Spleen (tissue), 7 donors: ENCODE data around the gene GABRG3.

ENCODE experiments used
- POLR2A ChIP-seq, 3 donors: fragments of 450-650 bp; IDR thresholded peaks; one replicate each; pipeline ENCODE4 v1.5.1; 2017; ENCODE audit warnings: antibody characterized with exemption in 3 of 3, mild to moderate bottlenecking in 1 of 3
- POLR2AphosphoS5 ChIP-seq, 3 donors: sonication (generic); formaldehyde crosslinking; IDR thresholded peaks; one replicate each; pipeline ENCODE4 v1.5.1; 2017; ENCODE audit warnings: antibody characterized with exemption in 3 of 3
- TF ChIP-seq, protein P1 (sequence below), 11 experiments: fragments of 200-600 bp in 7 of 11; fragments of 450-650 bp in 4 of 11; sonication (generic) in 4 of 11; IDR thresholded peaks in 8 of 11; conservative IDR thresholded peaks in 3 of 11; 1 replicate in 7 of 11; 2 replicates in 4 of 11; pipeline versions ENCODE4 v1.4.0 to v1.8.0; 2016 to 2021; ENCODE audit warnings: antibody characterized with exemption in 11 of 11, inconsistent platforms in 4 of 11, mild to moderate bottlenecking in 1 of 11
- donor health status: DM: no; HTN: no; CAD: no; lungs with moderate emphysema.
- donor health status: DM: no; HTN: no; CAD: no.
- donor health status: DM: no; HTN: no; CAD: no.

DNA sequence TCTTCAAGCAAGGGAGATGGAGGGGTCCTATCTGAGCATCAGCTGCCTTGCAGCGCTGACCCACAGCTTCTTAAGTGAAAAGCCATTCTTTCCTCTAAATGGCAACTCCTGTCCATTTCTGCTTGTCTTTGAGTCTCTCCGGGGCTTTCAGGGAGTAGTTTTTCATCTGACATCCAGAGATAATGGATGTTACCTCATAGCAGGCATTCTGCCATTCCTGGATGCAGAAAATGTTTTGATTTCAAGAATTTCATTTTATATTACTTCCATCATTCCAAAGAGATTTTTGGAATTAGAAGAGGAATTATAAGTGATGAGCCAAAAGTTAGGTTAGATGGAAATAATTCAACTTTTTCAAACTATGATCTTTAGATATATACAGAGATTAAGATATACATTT, 44.9 kb upstream of the GABRG3 start:
- no peak for TF ChIP-seq POLR2A (IDR thresholded peaks at IDR 0.05)
- TF ChIP-seq, protein P1, sequence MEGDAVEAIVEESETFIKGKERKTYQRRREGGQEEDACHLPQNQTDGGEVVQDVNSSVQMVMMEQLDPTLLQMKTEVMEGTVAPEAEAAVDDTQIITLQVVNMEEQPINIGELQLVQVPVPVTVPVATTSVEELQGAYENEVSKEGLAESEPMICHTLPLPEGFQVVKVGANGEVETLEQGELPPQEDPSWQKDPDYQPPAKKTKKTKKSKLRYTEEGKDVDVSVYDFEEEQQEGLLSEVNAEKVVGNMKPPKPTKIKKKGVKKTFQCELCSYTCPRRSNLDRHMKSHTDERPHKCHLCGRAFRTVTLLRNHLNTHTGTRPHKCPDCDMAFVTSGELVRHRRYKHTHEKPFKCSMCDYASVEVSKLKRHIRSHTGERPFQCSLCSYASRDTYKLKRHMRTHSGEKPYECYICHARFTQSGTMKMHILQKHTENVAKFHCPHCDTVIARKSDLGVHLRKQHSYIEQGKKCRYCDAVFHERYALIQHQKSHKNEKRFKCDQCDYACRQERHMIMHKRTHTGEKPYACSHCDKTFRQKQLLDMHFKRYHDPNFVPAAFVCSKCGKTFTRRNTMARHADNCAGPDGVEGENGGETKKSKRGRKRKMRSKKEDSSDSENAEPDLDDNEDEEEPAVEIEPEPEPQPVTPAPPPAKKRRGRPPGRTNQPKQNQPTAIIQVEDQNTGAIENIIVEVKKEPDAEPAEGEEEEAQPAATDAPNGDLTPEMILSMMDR (IDR thresholded peaks at IDR 0.05 in 8 of 11, conservative IDR thresholded peaks at IDR 0.05 in 3 of 11), result no peak
- no peak for TF ChIP-seq POLR2AphosphoS5 (IDR thresholded peaks at IDR 0.05)
